IMR-90 (cell line): ENCODE measurements around the gene CD2AP. TPM values are rescaled to one million over a fixed set of nuclear protein-coding genes. Genes with fewer than 3 reads are reported as not detected.

ENCODE experiments used
- ATAC-seq: fragments of 200-7000 bp; cut with Tn5 transposase; 2 replicates; pipeline ENCODE4 v1.9.1; 2020; ENCODE audit warnings: low read depth, mild to moderate bottlenecking, moderate library complexity
- BruUV-seq: library from RNA; stranded (reverse); fragments of 400-500 nt; replicated peaks from 2 replicates; lab custom pipeline; 2021; lab: Mats Ljungman, UMichigan
- CTCF ChIA-PET: fragments of 300-600 bp; formaldehyde crosslinking; extraction: SDS; loops from one replicate; lab custom pipeline; 2021; ENCODE audit warnings: antibody characterized with exemption; lab: Yijun Ruan, JAX
- POLR2A ChIA-PET: fragments of 300-600 bp; sonication (Branson Sonifier 250); formaldehyde crosslinking; loops from one replicate; lab custom pipeline; 2022; ENCODE audit warnings: antibody characterized with exemption; ENCODE audit not compliant: unreplicated experiment; lab: Charles Lee
- DNase-seq: peaks from one replicate; pipeline ENCODE4 v3.0.0; 2013
- H2AFZ ChIP-seq: replicated peaks from 2 replicates; pipeline ENCODE3; 2013; ENCODE audit warnings: low read length, mild to moderate bottlenecking; ENCODE audit not compliant: poor library complexity
- H2AK5ac ChIP-seq: 2 replicates; pipeline ENCODE4 v1.6.1; 2013; ENCODE audit warnings: low read depth, low read length, inconsistent platforms
- H2AK9ac ChIP-seq: replicated peaks from 2 replicates; pipeline ENCODE3; 2013; ENCODE audit warnings: mild to moderate bottlenecking, low read depth, low read length, moderate library complexity; ENCODE audit not compliant: poor library complexity
- H2BK120ac ChIP-seq: 2 replicates; pipeline ENCODE4 v1.6.1; 2013; ENCODE audit warnings: low read depth, low read length, inconsistent platforms
- H2BK15ac ChIP-seq: 3 replicates; pipeline ENCODE4 v1.6.1; 2013; ENCODE audit warnings: low read depth, low read length, inconsistent platforms
- H2BK20ac ChIP-seq: 2 replicates; pipeline ENCODE4 v1.6.1; 2013; ENCODE audit warnings: low read depth, mild to moderate bottlenecking, inconsistent platforms, low read length, moderate library complexity
- H2BK5ac ChIP-seq: 2 replicates; pipeline ENCODE4 v1.6.1; 2013; ENCODE audit warnings: mild to moderate bottlenecking, low read depth, low read length, inconsistent platforms; ENCODE audit not compliant: poor library complexity, severe bottlenecking
- H3K14ac ChIP-seq: replicated peaks from 2 replicates; pipeline ENCODE4 v1.6.1; 2013; ENCODE audit warnings: low read depth, low read length, inconsistent platforms
- H3K18ac ChIP-seq: 2 replicates; pipeline ENCODE4 v1.6.1; 2013; ENCODE audit warnings: low read depth, low read length, control low read depth
- H3K23ac ChIP-seq: 2 replicates; pipeline ENCODE4 v1.6.1; 2013; ENCODE audit warnings: low read depth, low read length, inconsistent platforms
- H3K27ac ChIP-seq: 2 replicates; pipeline ENCODE4 v1.5.1; 2013; ENCODE audit warnings: mild to moderate bottlenecking, control low read depth, low read length; ENCODE audit not compliant: insufficient read depth
- H3K27me3 ChIP-seq: 2 replicates; pipeline ENCODE4 v1.6.1; 2013; ENCODE audit warnings: low read length; ENCODE audit not compliant: control insufficient read depth, insufficient read depth
- H3K36me3 ChIP-seq: 2 replicates; pipeline ENCODE4 v1.6.1; 2013; ENCODE audit warnings: low read length, mixed read lengths; ENCODE audit not compliant: control insufficient read depth, insufficient read depth
- H3K4ac ChIP-seq: 2 replicates; pipeline ENCODE4 v1.6.1; 2013; ENCODE audit warnings: low read depth, low read length, inconsistent platforms
- H3K4me1 ChIP-seq: 2 replicates; pipeline ENCODE4 v1.6.1; 2013; ENCODE audit warnings: low read length, mixed read lengths; ENCODE audit not compliant: control insufficient read depth, insufficient read depth
- H3K4me2 ChIP-seq: 2 replicates; pipeline ENCODE4 v1.6.1; 2013; ENCODE audit warnings: low read depth, mild to moderate bottlenecking, control low read depth, low read length, moderate library complexity
- H3K4me3 ChIP-seq: 2 replicates; pipeline ENCODE4 v1.5.1; 2013; ENCODE audit warnings: low read depth, mild to moderate bottlenecking, control low read depth, low read length, moderate library complexity; ENCODE audit not compliant: insufficient read depth
- H3K56ac ChIP-seq: 2 replicates; pipeline ENCODE4 v1.6.1; 2013; ENCODE audit warnings: low read length, inconsistent platforms; ENCODE audit not compliant: insufficient read depth; ENCODE audit errors: extremely low read depth
- H3K79me1 ChIP-seq, 2 experiments: 2 replicates each; pipeline ENCODE4 v1.6.1; 2013; ENCODE audit warnings: low read length in 2 of 2, inconsistent platforms in 1 of 2, low read depth in 1 of 2
- H3K9ac ChIP-seq: 2 replicates; pipeline ENCODE4 v1.6.1; 2013; ENCODE audit warnings: low read depth, low read length, control low read depth
- H3K9me1 ChIP-seq: 2 replicates; pipeline ENCODE4 v1.6.1; 2013; ENCODE audit warnings: low read length, inconsistent platforms; ENCODE audit not compliant: insufficient read depth
- H3K9me3 ChIP-seq: 2 replicates; pipeline ENCODE4 v1.6.1; 2013; ENCODE audit warnings: low read length; ENCODE audit not compliant: control insufficient read depth, insufficient read depth
- H4K20me1 ChIP-seq: 2 replicates; pipeline ENCODE4 v1.6.1; 2013; ENCODE audit warnings: low read length, inconsistent platforms; ENCODE audit not compliant: insufficient read depth
- H4K5ac ChIP-seq: 2 replicates; pipeline ENCODE4 v1.6.1; 2013; ENCODE audit warnings: mild to moderate bottlenecking, low read depth, low read length, control low read depth
- H4K8ac ChIP-seq, 2 experiments: 2 replicates each; pipeline ENCODE4 v1.6.1; 2013; ENCODE audit warnings: low read depth in 2 of 2, low read length in 2 of 2, control low read depth in 1 of 2, inconsistent platforms in 1 of 2
- H4K91ac ChIP-seq: 2 replicates; pipeline ENCODE4 v1.6.1; 2013; ENCODE audit warnings: low read depth, low read length, inconsistent platforms; ENCODE audit not compliant: insufficient read depth
- BHLHE40 ChIP-seq: fragments of 150-350 bp; IDR thresholded peaks from 2 replicates; pipeline ENCODE4 v1.6.1; 2016; ENCODE audit warnings: mild to moderate bottlenecking, low read depth, low read length
- FOS ChIP-seq: fragments of 150-350 bp; IDR thresholded peaks from 2 replicates; pipeline ENCODE4 v1.6.1; 2016; ENCODE audit warnings: low read depth, low read length
- MXI1 ChIP-seq: IDR thresholded peaks from 2 replicates; pipeline ENCODE4 v1.6.1; 2012; ENCODE audit warnings: low read depth, mild to moderate bottlenecking, low read length, moderate library complexity, borderline replicate concordance
- NFE2L2 ChIP-seq: fragments of 150-350 bp; IDR thresholded peaks from 2 replicates; pipeline ENCODE4 v1.6.1; 2016; ENCODE audit warnings: low read depth, mild to moderate bottlenecking, low read length
- POLR2A ChIP-seq: IDR thresholded peaks from 2 replicates; pipeline ENCODE4 v1.6.1; 2012; ENCODE audit warnings: mild to moderate bottlenecking, low read depth, low read length
- SMC3 ChIP-seq: fragments of 150-350 bp; IDR thresholded peaks from 2 replicates; pipeline ENCODE4 v1.6.1; 2016; ENCODE audit warnings: low read depth, mild to moderate bottlenecking, antibody characterized with exemption, low read length, moderate library complexity
- WGBS, 2 experiments: methylation state at CpG; one replicate each; pipeline versions ENCODE4 v1.1.5 to v1.1.7; 2013; ENCODE audit warnings: missing lambda C conversion rate in 2 of 2; ENCODE audit not compliant: insufficient read length in 1 of 2; ENCODE audit errors: extremely low coverage in 2 of 2; 5-methylcytosine and 5-hydroxymethylcytosine counted together
- dilution Hi-C: fragments of 300-500 bp; cut with HindIII; formaldehyde crosslinking; loops from one replicate; pipeline ENCODE4 v1.14.3; 2018; ENCODE audit warnings: low sequenced_read_pairs; ENCODE audit not compliant: unreplicated experiment
- in situ Hi-C: fragments of 300-500 bp; cut with MboI; formaldehyde crosslinking; loops from 3 replicates; pipeline ENCODE4 v1.14.3; 2019; ENCODE audit warnings: low sequenced_read_pairs, inconsistent platforms, mixed read lengths
- intact Hi-C: fragments of 100-400 bp; cut with micrococcal nuclease; formaldehyde crosslinking; loops from 2 replicates; pipeline ENCODE4 v1.10.0; 2022
- polyA plus RNA-seq, 3 experiments: library from polyadenylated mRNA; depleted of rRNA; stranded (reverse); fragments of >200 nt; gene quantifications; 2 replicates each; pipeline ENCODE4 v1.2.3, GENCODE V29; 2012; ENCODE audit warnings: low replicate concordance in 1 of 3
- total RNA-seq: library from RNA; depleted of rRNA; stranded (reverse); fragments of >200 nt; gene quantifications from 2 replicates; pipeline ENCODE4 v1.2.3, GENCODE V29; 2012
- TF ChIP-seq, protein P1 (sequence below): conservative IDR thresholded peaks from 2 replicates; pipeline ENCODE4 v1.5.1; 2012; ENCODE audit warnings: mild to moderate bottlenecking, low read depth, low read length, improper control_type of control experiment
- TF ChIP-seq, protein P2 (sequence below): fragments of 150-350 bp; IDR thresholded peaks from 2 replicates; pipeline ENCODE4 v1.6.1; 2017; ENCODE audit warnings: mild to moderate bottlenecking, antibody characterized with exemption, low read length, low read depth
- TF ChIP-seq, protein P3 (sequence below): fragments of 150-350 bp; IDR thresholded peaks from 2 replicates; pipeline ENCODE4 v1.6.1; 2016; ENCODE audit warnings: low read depth, mild to moderate bottlenecking, low read length, moderate library complexity, borderline replicate concordance

The CD2AP gene
- total and polyA plus RNA-seq, 2 of the 4 experiments (the other 2 are of a cell fraction), result 5.3 to 7.5 TPM

DNA sequence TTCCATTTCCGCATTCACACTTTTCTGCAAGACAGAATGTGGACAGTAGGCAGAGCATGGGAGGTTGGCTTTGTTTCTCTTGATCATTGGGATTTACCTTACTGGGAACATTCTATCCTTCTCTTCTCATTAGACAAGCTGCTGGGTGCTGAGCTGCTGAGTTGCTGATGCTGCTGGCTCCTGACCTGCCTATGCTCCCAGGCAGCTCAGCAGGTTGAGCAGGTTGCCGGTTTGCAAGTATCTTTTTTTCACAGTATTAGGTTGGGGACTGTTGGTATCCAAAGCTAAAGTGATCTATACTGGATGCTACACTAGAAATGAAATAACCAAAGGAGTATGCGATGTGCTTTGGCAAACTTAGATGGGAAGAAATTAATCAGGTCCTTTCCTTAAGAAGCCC, 197.1 kb downstream of the CD2AP start:
- ChIA-PET POLR2A (no interaction called here), CTCF (no interaction called here)
- Histone ChIP-seq H3K9me1 (no peaks in the 10 kb centered on the region), H2BK20ac (no peak overlapping the region), H3K36me3 (no peaks in the 10 kb centered on the region), H2BK15ac (no peak overlapping the region), H3K79me1 (no peaks in the 10 kb centered on the region), H2AK5ac (no peak overlapping the region), H3K27ac (no peak overlapping the region), H3K56ac (no peak overlapping the region), H3K27me3 (no peaks in the 10 kb centered on the region), H3K4me3 (no peak overlapping the region), H2BK120ac (no peak overlapping the region), H2BK5ac (no peak overlapping the region), H3K9ac (no peak overlapping the region), H4K8ac (no peak overlapping the region), H3K23ac (no peak overlapping the region), H4K20me1 (no peaks in the 10 kb centered on the region), H3K4me1 (no peaks in the 10 kb centered on the region), H4K5ac (no peak overlapping the region), H2AK9ac (no peak overlapping the region), H3K14ac (no peak overlapping the region), H2AFZ (no peak overlapping the region), H3K18ac (no peak overlapping the region), H3K9me3 (no peaks in the 10 kb centered on the region), H3K4me2 (no peak overlapping the region), H4K91ac (no peak overlapping the region), H3K4ac (no peak overlapping the region)
- BruUV-seq, result no TSS peak
- no peak for ATAC-seq
- dilution Hi-C loops (no loop called here), intact Hi-C loops (no loop called here), in situ Hi-C loops (no loop called here)
- no CpG with 5 or more reads among the region's 3 CpGs for WGBS, 2 experiments
- TF ChIP-seq, protein P1, sequence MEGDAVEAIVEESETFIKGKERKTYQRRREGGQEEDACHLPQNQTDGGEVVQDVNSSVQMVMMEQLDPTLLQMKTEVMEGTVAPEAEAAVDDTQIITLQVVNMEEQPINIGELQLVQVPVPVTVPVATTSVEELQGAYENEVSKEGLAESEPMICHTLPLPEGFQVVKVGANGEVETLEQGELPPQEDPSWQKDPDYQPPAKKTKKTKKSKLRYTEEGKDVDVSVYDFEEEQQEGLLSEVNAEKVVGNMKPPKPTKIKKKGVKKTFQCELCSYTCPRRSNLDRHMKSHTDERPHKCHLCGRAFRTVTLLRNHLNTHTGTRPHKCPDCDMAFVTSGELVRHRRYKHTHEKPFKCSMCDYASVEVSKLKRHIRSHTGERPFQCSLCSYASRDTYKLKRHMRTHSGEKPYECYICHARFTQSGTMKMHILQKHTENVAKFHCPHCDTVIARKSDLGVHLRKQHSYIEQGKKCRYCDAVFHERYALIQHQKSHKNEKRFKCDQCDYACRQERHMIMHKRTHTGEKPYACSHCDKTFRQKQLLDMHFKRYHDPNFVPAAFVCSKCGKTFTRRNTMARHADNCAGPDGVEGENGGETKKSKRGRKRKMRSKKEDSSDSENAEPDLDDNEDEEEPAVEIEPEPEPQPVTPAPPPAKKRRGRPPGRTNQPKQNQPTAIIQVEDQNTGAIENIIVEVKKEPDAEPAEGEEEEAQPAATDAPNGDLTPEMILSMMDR, result no peak
- no peak for TF ChIP-seq SMC3
- TF ChIP-seq, protein P2, sequence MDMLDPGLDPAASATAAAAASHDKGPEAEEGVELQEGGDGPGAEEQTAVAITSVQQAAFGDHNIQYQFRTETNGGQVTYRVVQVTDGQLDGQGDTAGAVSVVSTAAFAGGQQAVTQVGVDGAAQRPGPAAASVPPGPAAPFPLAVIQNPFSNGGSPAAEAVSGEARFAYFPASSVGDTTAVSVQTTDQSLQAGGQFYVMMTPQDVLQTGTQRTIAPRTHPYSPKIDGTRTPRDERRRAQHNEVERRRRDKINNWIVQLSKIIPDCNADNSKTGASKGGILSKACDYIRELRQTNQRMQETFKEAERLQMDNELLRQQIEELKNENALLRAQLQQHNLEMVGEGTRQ, result no peak
- TF ChIP-seq MXI1, result no peak
- no peak for TF ChIP-seq NFE2L2
- TF ChIP-seq, protein P3, sequence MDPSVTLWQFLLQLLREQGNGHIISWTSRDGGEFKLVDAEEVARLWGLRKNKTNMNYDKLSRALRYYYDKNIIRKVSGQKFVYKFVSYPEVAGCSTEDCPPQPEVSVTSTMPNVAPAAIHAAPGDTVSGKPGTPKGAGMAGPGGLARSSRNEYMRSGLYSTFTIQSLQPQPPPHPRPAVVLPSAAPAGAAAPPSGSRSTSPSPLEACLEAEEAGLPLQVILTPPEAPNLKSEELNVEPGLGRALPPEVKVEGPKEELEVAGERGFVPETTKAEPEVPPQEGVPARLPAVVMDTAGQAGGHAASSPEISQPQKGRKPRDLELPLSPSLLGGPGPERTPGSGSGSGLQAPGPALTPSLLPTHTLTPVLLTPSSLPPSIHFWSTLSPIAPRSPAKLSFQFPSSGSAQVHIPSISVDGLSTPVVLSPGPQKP, result no peak
- no peak for TF ChIP-seq POLR2A
- TF ChIP-seq FOS, result no peak
- no peak for TF ChIP-seq BHLHE40
- no peak for DNase-seq
